Stimulated activated CD4-positive, alpha-beta T cell treated with anti-CD3 and anti-CD28 coated beads, Interleukin-12 subunit alpha, Interleukin-12 subunit beta, amount 100 ng/mL, for 48 hours (primary cell): ENCODE results near the gene MOCS1.

Experiments used
- DNase-seq, 3 donors: peaks; one replicate each; pipeline ENCODE4 v3.0.0-alpha.2; 2020; ENCODE audit warnings: low read depth in 2 of 3, low spot score in 1 of 3

MOCS1 gene

GRCh38 chr6:39881851-39882530, 52.3 kb downstream of the MOCS1 start:
- no peak for DNase-seq

- no peak for DNase-seq
Measured at GRCh38 chr6:39880594-39880993, 53.7 kb downstream of the MOCS1 start.

- no peak for DNase-seq
Measured at GRCh38 chr6:39879535-39879934, 54.7 kb downstream of the MOCS1 start.

GRCh38 chr6:39876826-39877225, 57.4 kb downstream of the MOCS1 start:
- DNase-seq, result no peak

GRCh38 chr6:39876111-39876510, 58.2 kb downstream of the MOCS1 start:
- DNase-seq, result no peak

GRCh38 chr6:39873439-39873838, 60.8 kb downstream of the MOCS1 start:
- DNase-seq, result no peak

GRCh38 chr6:39870950-39871349, 63.3 kb downstream of the MOCS1 start:
- no peak for DNase-seq

- DNase-seq, result no peak
Measured at GRCh38 chr6:39867592-39867991, 66.7 kb downstream of the MOCS1 start.

GRCh38 chr6:39865011-39865888, 69.0 kb downstream of the MOCS1 start:
- peak; percentile 37 to 68 (median 51) for DNase-seq

GRCh38 chr6:39861663-39862062, 72.6 kb downstream of the MOCS1 start:
- no peak for DNase-seq

- DNase-seq, result no peak
Measured at GRCh38 chr6:39859025-39859424, 75.2 kb downstream of the MOCS1 start.

- no peak for DNase-seq
Measured at GRCh38 chr6:39855356-39855995, 78.8 kb downstream of the MOCS1 start.
